GM19395 (cell line): Measurements from ENCODE around the gene DUS4L.

Source experiments
- ATAC-seq: cut with Tn5 transposase; IDR thresholded peaks from one replicate; pipeline ENCODE4 v1.9.1; 2021; ENCODE audit warnings: mild to moderate bottlenecking, moderate library complexity; ENCODE audit not compliant: unreplicated experiment

The DUS4L gene

GRCh38 chr7:107613439-107613838 lies 49.7 kb downstream of the DUS4L start:
- ATAC-seq = no peak

- no peak for ATAC-seq
Measured at GRCh38 chr7:107613948-107614347, 50.2 kb downstream of the DUS4L start.

- ATAC-seq = no peak
Measured at GRCh38 chr7:107614425-107614824, 50.7 kb downstream of the DUS4L start.

- ATAC-seq = no peak
Measured at GRCh38 chr7:107615910-107616680, 52.3 kb downstream of the DUS4L start.

GRCh38 chr7:107622429-107622828 lies 58.7 kb downstream of the DUS4L start:
- ATAC-seq = no peak

GRCh38 chr7:107622894-107623293 lies 59.1 kb downstream of the DUS4L start:
- no peak for ATAC-seq

GRCh38 chr7:107627002-107627401 lies 63.2 kb downstream of the DUS4L start:
- ATAC-seq = no peak
